Measurements from ENCODE around the gene CFAP65. TPM values are rescaled to one million over a fixed set of nuclear protein-coding genes. Genes with fewer than 3 reads are reported as not detected.

CFAP65 gene
- total and polyA plus RNA-seq, 2 of the 13 experiments (the other 11 are each of a cell fraction or from before 2014, with no cell fraction given), result 0.05 TPM; not detected in 1

- TF ChIP-seq ZNF335 (CRISPR knock-in tag; IDR thresholded peaks at IDR 0.05), result 0 out of 2 replicates have a peak, but pooled peaks have one; percentile 37
- TF ChIP-seq RBM39 (IDR thresholded peaks at IDR 0.05; ENCODE audit: low read depth, low read length, poor library complexity, severe bottlenecking), result peak; percentile 86
- peak; percentile 60 for TF ChIP-seq YY1 (IDR thresholded peaks at IDR 0.05; ENCODE audit: insufficient read depth, insufficient replicate concordance, low read depth, low read length)
- TF ChIP-seq ARNT2 (CRISPR knock-in tag; IDR thresholded peaks at IDR 0.05; ENCODE audit: low read depth), result peak; percentile 49; the same call in 1 of the 2 replicates
- TF ChIP-seq BORCS8-MEF2B (CRISPR knock-in tag; IDR thresholded peaks at IDR 0.05), result peak; percentile 77
- TF ChIP-seq TSC22D2 (CRISPR knock-in tag; IDR thresholded peaks at IDR 0.05; ENCODE audit: borderline replicate concordance), result 0 out of 2 replicates have a peak, but pooled peaks have one; percentile 45
- TF ChIP-seq, protein P1, sequence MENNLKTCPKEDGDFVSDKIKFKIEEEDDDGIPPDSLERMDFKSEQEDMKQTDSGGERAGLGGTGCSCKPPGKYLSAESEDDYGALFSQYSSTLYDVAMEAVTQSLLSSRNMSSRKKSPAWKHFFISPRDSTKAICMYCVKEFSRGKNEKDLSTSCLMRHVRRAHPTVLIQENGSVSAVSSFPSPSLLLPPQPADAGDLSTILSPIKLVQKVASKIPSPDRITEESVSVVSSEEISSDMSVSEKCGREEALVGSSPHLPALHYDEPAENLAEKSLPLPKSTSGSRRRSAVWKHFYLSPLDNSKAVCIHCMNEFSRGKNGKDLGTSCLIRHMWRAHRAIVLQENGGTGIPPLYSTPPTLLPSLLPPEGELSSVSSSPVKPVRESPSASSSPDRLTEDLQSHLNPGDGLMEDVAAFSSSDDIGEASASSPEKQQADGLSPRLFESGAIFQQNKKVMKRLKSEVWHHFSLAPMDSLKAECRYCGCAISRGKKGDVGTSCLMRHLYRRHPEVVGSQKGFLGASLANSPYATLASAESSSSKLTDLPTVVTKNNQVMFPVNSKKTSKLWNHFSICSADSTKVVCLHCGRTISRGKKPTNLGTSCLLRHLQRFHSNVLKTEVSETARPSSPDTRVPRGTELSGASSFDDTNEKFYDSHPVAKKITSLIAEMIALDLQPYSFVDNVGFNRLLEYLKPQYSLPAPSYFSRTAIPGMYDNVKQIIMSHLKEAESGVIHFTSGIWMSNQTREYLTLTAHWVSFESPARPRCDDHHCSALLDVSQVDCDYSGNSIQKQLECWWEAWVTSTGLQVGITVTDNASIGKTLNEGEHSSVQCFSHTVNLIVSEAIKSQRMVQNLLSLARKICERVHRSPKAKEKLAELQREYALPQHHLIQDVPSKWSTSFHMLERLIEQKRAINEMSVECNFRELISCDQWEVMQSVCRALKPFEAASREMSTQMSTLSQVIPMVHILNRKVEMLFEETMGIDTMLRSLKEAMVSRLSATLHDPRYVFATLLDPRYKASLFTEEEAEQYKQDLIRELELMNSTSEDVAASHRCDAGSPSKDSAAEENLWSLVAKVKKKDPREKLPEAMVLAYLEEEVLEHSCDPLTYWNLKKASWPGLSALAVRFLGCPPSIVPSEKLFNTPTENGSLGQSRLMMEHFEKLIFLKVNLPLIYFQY (CRISPR knock-in tag; IDR thresholded peaks at IDR 0.05; ENCODE audit: borderline replicate concordance), result peak; percentile 72; the same call in 1 of the 2 replicates
- no peak for TF ChIP-seq ZNF34 (CRISPR knock-in tag; IDR thresholded peaks at IDR 0.05; ENCODE audit: borderline replicate concordance)
- 0 out of 2 replicates have a peak, but pooled peaks have one; percentile 11 for TF ChIP-seq CENPT (CRISPR knock-in tag; IDR thresholded peaks at IDR 0.05; ENCODE audit: low read depth)
- TF ChIP-seq SRSF1 (optimal IDR thresholded peaks at IDR 0.05; ENCODE audit: low read depth, low read length), result peak; percentile 66
- peak; percentile 61 for TF ChIP-seq GATAD2A (CRISPR knock-in tag; IDR thresholded peaks at IDR 0.05)
- TF ChIP-seq GABPB1 (CRISPR knock-in tag; IDR thresholded peaks at IDR 0.05), result peak; percentile 70
- TF ChIP-seq CCDC6 (CRISPR knock-in tag; IDR thresholded peaks at IDR 0.05), result peak; percentile 74
- TF ChIP-seq ARID2 (CRISPR knock-in tag; IDR thresholded peaks at IDR 0.05; ENCODE audit: borderline replicate concordance), result 0 out of 2 replicates have a peak, but pooled peaks have one; percentile 44
- no peak for TF ChIP-seq BCL3 (CRISPR knock-in tag; IDR thresholded peaks at IDR 0.05)
- peak; percentile 65; the same call in 1 of the 2 replicates for TF ChIP-seq SALL2 (CRISPR knock-in tag; IDR thresholded peaks at IDR 0.05)
- no peak for TF ChIP-seq ZNF567 (CRISPR knock-in tag; IDR thresholded peaks at IDR 0.05; ENCODE audit: borderline replicate concordance)
- peak; percentile 68; the same call in 1 of the 2 replicates for TF ChIP-seq TARDBP (CRISPR knock-in tag; IDR thresholded peaks at IDR 0.05)
- TF ChIP-seq ZNF777 (CRISPR knock-in tag; IDR thresholded peaks at IDR 0.05), result peak; percentile 53; the same call in 1 of the 2 replicates
- TF ChIP-seq TCF7 (IDR thresholded peaks at IDR 0.05; ENCODE audit: low read depth), result no peak
- TF ChIP-seq ZZZ3 (CRISPR knock-in tag; IDR thresholded peaks at IDR 0.05; ENCODE audit: borderline replicate concordance), result no peak
- TF ChIP-seq POLR2AphosphoS5 (IDR thresholded peaks at IDR 0.05; ENCODE audit: low read depth, low read length), result no peak
- peak; percentile 54; the same call in 1 of the 2 replicates for TF ChIP-seq FOXO1 (CRISPR knock-in tag; IDR thresholded peaks at IDR 0.05)
- TF ChIP-seq ZNF776 (CRISPR knock-in tag; IDR thresholded peaks at IDR 0.05), result no peak
Observed at GRCh38 chr2:218995972-218996711, 45.2 kb downstream of the CFAP65 start (continued).

All from HepG2 (cell line).